Tibial nerve (tissue), 4 donors: ENCODE measurements around the gene ASB8.

ENCODE experiments used
- CTCF ChIP-seq, 5 experiments: fragments of 200-600 bp in 3 of 5; fragments of 450-650 bp in 2 of 5; sonication (generic) in 3 of 5; IDR thresholded peaks; one replicate each; pipeline ENCODE4 v1.5.1; 2016 to 2019; ENCODE audit warnings: antibody characterized with exemption in 5 of 5, mild to moderate bottlenecking in 3 of 5, moderate library complexity in 2 of 5
- EP300 ChIP-seq, 2 donors: sonication (generic); formaldehyde crosslinking; IDR thresholded peaks; one replicate each; pipeline ENCODE4 v1.6.1; 2017; ENCODE audit warnings: antibody characterized with exemption in 2 of 2, mild to moderate bottlenecking in 1 of 2
- POLR2A ChIP-seq, 2 donors: fragments of 450-650 bp; IDR thresholded peaks; one replicate each; pipeline ENCODE4 v1.6.1; 2017; ENCODE audit warnings: antibody characterized with exemption in 2 of 2, mild to moderate bottlenecking in 2 of 2, moderate library complexity in 2 of 2

- TF ChIP-seq POLR2A (IDR thresholded peaks at IDR 0.05) (no peak), EP300 (IDR thresholded peaks at IDR 0.05) (no peak), CTCF (IDR thresholded peaks at IDR 0.05) (peak in 2 of 5 experiments; percentile 0 to 1)
Measured at GRCh38 chr12:48183876-48184548, 26.7 kb upstream of the ASB8 start.
